GM19099 (cell line): ENCODE measurements around the gene GYS1.
A peak's percentile ranks its signal among the peaks of the same experiment; 100 is the strongest.
"Not testable (repeated sequence)": the region's sequence is repeated elsewhere in the genome, so short reads cannot be mapped to it uniquely, and the experiment has no call there.

Experiments
- POLR2A ChIP-seq: IDR thresholded peaks from 3 replicates; pipeline ENCODE4 v1.6.1; 2011; ENCODE audit warnings: low read depth; ENCODE audit not compliant: insufficient read length; ENCODE audit errors: extremely low read depth

Gene GYS1

DNA sequence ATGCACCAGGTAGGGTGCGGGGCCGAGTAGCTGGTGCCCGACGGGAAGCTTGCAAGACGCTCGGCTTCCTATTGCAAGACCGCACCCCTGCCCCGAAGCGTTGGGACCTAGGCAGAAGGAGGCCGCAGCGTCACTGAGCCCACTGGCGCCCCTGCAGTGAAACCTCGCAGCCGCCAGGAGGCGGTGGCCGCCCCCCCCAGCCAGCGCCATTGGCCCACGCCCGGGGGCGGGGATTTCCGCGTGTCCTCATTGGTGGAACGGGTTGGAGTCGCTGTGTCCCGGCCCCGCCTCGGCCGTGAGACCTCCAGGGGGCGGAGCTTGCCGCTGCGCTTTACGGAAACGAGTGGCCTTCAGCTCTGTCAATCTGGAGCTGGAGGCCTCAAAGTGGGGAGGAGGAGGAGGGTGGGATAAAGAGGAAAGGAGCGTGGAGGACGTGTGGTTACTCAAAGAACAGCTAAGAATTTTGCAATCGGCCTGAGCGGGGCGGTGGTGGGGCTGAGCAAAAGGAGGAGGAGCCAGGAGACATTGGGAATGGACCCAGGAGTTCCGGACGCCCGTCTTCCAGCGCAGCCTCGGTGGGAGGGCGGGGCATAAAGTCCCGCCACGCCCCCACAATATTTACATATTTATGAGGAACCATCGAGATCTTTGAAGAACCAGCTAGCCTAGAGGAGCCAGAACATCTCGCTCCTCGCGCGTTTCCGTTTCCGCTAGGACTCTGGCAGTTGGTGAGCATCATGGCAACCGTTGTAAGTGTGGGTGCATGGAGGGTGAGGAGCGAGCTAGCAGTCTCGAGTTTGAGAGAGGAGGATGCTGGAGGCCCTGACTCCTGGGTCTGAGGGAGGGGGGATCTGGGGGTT, at the start of gene GYS1, which contains the start of gene RUVBL2:
TSS of gene GYS1 (minus strand) at position 135 of the 860 bp plus-strand sequence. CDS start 197 bp downstream, outside the sequence.
TSS of gene RUVBL2 (plus strand) at position 713 of the 860 bp plus-strand sequence. CDS start at position 738, 25 bp downstream.
- TF ChIP-seq POLR2A: peak; percentile 90

DNA sequence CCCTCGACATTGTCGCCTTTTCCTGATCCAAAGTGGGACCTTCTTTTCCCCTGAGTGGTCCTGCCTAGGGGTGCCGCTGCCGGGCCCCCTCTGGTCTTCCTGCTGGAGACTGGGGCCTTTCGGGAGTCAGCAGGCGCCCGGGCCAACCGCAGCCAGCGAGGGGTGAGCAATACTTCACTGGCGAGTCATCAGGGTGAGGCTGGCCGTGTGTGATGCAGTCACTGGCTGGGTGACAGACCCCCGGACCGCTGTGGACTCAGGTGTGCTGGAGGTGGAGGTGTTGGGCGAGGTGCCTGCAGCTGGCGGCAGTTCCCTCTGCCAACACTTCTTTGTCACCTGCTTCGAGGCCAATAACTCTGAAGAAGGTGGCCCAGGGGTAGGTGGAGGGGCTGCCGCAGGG, 49.1 kb upstream of the GYS1 start:
- no peak for TF ChIP-seq POLR2A

DNA sequence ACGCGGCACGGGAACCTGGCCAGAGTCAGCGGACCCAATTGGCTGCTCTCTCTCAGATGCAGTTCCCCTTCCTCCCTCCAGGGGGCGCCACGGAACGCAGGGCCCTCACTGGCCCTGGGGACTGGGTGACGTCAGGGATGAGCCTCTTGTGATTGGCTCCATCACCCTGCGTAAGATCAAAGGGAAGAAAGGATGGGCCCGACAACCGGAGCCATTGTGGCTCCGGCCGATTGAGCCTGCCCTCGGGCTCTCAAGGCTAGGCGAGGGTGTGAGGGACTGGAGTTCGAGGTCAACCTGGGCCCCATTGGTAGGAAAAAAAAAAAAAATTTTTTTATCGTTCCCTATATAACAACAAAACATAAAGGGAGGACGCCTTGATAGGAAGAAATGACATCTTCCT, 43.7 kb upstream of the GYS1 start, which contains the start of gene CGB1:
TSS of gene CGB1 (minus strand) at position 81 of the 400 bp plus-strand sequence. CDS start 184 bp downstream, outside the sequence.
- TF ChIP-seq POLR2A: not testable (repeated sequence)

DNA sequence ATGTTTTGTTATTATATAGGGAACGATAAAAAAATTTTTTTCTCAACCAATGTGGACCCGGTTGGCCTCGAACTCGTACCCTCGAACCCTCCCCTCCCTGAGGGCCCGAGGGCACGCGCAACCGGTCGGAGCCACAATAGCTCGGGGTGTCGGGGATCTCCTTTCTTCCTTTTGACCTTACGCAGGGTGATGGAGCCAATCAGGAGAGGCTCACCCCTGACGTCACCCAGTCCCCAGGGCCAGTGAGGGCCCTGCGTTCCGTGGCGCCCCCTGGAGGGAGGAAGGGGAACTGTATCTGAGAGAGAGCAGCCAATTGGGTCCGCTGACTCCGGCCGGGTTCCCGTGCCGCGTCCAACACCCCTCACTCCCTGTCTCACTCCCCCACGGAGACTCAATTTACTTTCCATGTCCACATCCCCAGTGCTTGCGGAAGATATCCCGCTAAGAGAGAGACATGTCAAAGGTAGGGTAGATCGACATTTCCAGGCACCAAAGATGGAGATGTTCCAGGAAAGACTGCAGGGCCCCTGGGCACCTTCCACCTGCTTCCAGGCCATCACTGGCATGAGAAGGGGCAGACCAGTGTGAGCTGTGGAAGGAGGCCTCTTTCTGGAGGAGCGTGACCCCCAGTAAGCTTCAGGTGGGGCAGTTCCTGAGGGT, 38.7 kb upstream of the GYS1 start, which contains the start of gene CGB2:
TSS of gene CGB2 (plus strand) at position 249 of the 660 bp plus-strand sequence. CDS start at position 455, 206 bp downstream.
- not testable (repeated sequence) for TF ChIP-seq POLR2A

DNA sequence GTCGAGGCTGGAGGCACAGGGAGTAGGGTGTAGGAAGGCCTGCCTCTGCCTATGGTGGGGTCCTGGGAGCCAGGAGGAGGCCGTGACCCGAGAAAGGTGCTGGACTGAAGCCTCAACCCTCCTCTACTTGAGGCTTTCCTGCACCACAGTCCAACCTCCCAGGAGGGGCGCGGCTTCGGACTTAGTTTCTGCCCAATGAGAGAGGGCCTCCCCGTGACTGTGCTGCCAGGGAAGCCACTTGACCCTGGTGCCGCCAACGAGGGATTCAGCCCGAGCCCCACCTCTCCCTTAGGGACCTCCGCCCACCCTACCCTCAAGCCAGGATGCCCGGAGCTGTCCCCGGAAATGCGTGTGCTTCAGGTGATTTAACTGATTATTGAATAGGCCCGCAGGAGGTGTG, 31.1 kb upstream of the GYS1 start, which contains the start of gene CGB3:
TSS of gene CGB3 (minus strand) at position 101 of the 400 bp plus-strand sequence. CDS start 362 bp downstream, outside the sequence.
- TF ChIP-seq POLR2A: not testable (repeated sequence)

DNA sequence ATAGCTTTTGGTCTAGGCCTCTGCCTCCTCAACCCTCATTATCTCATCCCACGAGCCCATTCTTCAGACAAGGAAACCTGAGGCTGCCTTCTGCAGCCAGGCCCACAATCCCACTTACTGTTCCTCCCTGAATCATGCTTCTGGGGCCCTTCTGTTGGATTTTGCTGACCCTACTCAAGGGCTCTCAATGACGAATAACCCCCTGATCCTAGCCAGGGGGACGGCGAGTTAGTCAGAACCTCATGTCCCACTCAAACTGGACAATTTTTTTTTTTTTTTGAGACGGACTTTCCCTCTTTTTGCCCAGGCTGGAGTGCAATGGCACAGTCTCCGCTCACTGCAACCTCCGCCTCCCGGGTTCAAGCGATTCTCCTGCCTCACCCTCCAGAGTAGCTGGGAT, 29.0 kb upstream of the GYS1 start:
- no peak for TF ChIP-seq POLR2A

DNA sequence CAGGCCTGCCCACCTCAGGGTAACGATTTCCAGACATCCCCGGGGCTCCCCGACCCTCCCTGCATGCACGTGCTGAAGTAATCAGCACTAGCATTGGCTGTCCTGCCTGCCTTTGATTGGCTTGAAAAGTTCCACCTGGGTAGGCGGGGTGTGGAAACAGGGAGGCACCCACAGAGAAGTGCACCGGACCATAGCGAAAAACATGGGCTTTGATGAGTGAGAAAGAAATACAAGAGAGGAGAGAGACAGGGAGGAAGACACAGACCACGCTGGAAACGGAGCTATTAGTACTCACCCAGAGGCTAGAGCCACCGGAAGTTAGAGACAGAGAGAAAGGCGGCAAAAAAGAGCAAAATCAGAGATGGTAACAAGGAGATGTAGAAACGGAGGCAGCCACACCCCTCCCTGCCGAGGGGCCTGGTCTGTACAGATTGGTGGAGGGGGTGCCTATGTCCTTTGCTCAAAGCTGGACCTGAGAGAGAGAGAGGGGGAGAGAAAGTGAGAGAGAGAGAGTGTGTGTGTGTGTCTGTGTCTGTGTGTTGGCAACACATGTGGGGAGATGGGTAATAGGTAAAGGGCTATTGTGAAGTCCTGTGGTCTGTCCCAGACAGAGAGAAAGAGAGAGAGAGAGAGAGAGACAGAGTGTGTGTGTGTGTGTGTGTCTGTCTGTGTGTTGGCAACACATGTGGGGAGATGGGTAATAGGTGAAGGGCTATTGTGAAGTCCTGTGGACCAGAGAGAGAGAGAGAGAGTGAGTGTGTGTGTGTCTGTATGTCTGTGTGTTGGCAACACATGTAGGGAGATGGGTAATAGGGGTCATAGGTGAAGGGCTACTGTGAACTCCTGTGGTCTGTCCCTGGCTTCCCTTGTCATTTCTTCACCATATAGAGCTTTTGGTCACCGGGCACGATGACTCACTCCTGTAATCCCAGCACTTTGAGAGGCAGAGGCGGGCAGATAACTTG, 28.1 kb upstream of the GYS1 start:
- no peak for TF ChIP-seq POLR2A

DNA sequence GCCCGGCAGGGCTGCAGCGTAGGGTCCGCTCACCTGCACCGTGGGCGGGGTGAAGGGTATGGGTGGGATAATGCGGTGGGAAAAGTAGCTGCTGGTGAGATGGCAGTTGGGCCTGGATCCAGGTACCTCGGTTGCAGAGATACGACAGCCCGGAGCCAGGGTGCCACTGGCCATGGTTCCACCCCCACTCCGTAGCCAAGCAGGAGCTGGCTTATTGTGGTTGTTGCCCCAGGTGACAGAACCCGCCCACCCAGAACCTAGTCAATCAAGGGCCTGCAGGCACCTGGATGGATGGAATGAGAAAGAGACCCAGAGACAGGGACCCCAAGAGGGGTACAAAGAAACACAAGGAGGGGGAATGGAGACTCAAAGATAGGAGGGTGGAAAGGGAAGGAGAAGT, 27.2 kb upstream of the GYS1 start:
- no peak for TF ChIP-seq POLR2A

DNA sequence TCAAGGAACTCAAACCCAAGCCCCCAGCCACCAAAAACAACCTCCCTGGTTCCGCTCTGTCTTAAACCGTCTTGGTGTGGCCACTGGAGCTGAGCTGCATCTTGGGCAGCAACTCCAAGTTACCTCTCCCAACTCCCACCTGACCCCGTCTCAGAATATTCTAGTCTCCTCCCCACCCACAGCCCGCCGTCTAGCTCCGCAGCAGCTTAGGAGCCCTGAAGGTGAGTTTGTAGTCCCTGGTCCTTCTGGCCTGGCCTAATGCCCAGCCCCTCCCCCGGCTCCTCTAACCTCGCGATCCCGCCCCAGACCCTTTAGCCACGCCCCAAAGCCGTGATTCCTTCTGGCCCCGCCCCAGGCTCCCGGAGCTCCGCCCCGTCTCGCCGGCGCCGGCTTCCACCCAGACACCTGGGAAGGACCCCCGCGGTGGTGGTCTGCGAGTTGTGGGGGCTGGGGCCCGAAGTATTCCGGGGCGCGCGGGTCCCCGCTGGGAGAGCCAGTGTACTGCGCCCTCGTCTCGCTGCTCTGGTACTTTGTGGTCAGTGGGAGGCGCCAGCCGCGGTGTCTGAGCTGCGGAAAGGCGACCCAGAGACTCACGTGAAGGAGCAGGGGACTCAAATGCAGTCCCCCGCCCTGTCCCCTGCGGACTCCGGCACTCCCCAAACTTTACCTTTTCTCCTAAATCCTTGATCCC, 26.3 kb upstream of the GYS1 start:
- no peak for TF ChIP-seq POLR2A

DNA sequence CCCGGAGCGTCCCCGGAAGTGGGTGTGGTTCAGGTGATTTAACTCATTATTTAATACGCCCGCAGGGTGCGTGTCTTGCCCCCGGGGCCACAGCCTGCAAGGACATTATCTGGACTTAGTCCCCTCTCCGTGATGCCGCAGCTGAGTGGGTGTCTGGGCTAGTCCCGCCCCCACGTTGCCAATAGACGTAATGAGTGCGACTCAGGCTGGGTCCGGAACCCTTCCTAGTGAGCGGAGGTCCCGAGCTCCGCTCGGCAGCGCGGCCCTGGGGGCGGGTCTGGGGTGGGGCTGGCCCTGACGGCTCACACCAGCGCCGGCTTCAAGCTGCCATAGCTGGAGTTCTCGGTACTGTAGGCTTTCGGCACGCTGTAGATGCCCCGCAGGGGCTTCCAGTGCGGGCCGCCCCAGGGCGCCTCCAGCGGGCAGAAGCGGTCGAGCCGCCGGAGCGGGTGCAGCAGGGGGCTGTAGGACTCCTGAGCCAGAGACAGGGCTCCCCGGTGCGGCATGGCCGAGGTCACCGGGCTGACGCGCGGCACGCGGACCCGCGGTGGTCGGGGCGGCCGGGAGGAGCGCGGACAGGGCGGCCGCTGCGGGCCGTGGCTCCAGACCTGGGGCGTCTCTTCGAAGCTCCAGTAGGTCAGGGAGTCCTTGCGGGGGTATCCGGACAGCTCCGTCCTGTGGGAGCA, 24.7 kb upstream of the GYS1 start:
- no peak for TF ChIP-seq POLR2A

DNA sequence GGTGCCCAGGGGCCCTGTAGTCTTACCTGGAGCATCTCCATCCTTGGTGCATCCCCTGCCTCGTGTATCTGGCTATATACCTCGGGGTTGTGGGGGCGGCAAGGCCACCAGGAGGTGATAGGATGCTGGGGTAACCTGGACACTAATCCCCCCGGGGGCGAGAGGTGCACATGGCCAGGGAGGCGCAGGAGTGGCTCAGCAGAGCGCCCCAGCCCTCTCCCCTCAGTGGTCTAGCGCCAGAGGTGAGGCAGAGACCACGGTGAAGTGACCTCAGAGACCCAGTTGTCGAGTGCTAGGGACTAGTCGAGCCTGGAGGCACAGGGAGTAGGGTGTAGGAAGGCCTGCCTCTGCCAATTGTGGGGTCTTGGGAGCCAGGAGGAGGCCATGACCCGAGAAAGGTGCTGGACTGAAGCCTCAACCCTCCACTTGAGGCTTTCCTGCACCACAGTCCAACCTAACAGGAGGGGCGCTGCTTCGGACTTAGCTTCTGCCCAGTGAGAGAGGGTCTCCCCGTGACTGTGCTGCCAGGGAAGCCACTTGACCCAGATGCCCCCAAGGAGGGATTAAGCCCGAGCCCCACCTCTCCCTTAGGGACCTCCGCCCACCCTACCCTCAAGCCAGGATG, 24.0 kb upstream of the GYS1 start, which contains the start of gene LHB:
TSS of gene LHB (minus strand) at position 51 of the 625 bp plus-strand sequence. CDS start at position 41, 10 bp downstream.
- no peak for TF ChIP-seq POLR2A

DNA sequence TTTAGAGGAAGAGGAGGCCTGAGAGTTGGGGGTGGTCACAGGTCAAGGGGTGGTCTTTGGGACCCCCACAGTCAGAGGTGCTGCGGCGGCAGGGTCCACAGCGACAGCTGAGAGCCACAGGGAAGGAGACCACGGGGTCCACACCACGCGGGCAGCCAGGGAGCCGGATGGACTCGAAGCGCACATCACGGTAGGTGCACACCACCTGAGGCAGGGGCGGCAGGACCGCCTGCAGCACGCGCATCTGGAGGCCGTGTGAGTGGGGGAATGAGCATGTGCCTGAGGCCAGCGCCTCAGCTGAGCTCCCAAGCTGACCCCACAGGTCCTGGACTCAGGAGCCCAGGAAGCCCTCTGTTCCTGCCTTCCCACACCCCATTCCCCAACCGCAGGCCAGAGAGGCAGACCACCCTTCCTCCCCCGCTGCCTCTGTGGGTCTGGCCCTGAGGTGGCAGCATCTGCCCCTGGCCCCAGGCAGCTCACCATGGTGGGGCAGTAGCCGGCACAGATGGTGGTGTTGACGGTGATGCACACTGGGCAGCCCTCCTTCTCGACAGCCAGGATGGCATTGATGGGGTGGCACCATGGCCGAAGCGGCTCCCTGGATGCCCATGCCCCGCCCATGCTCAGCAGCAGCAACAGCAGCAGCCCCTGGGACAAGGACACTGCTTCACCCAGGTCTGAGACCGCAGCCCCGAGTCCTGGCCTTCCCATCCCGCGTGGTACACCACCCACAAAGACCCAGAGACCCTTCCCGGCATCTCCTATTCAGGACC, 23.1 kb upstream of the GYS1 start:
- TF ChIP-seq POLR2A: no peak

DNA sequence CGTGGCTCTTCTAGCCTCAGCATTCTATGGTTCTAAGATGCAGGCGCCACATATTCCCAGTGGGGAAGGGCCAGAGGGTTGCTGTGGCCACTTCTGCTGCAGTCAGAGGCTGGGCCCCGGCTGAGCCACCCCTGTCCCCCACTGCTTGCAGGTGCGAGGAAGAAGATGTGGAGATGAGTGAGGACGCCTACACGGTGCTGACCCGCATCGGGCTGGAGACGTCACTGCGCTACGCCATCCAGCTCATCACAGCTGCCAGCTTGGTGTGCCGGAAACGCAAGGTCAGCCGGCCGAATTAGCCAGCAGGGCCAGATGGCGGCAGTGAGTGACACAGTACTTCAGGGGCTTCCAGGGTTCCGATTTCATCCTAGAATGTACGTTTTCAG, 21.8 kb upstream of the GYS1 start:
- no peak for TF ChIP-seq POLR2A
